Liver (tissue), 3 donors: Measurements from ENCODE around the gene KRTAP4-2.

ENCODE experiments used
- ATF3 ChIP-seq: IDR thresholded peaks from 2 replicates; pipeline ENCODE4 v1.6.1; 2016; ENCODE audit warnings: antibody characterized with exemption
- CTCF ChIP-seq: fragments of 150-350 bp; IDR thresholded peaks from 2 replicates; pipeline ENCODE4 v1.5.1; 2017; ENCODE audit warnings: improper control_type of control experiment, low read depth, low read length; ENCODE audit not compliant: missing input control
- GABPA ChIP-seq, 2 donors: IDR thresholded peaks in 1 of 2; conservative IDR thresholded peaks in 1 of 2; 2 replicates each; pipeline ENCODE4 v1.6.1; 2016; ENCODE audit warnings: antibody characterized with exemption in 2 of 2, mild to moderate bottlenecking in 1 of 2, moderate library complexity in 1 of 2
- SP1 ChIP-seq: IDR thresholded peaks from 2 replicates; pipeline ENCODE4 v1.6.1; 2018; ENCODE audit warnings: antibody characterized with exemption, mild to moderate bottlenecking
- TAF1 ChIP-seq: conservative IDR thresholded peaks from 2 replicates; pipeline ENCODE4 v1.6.1; 2016; ENCODE audit warnings: antibody characterized with exemption, mild to moderate bottlenecking
- YY1 ChIP-seq: IDR thresholded peaks from 2 replicates; pipeline ENCODE4 v1.6.1; 2016; ENCODE audit warnings: antibody characterized with exemption, mild to moderate bottlenecking
- TF ChIP-seq, protein P1 (sequence below): IDR thresholded peaks from 2 replicates; pipeline ENCODE4 v1.6.1; 2016; ENCODE audit warnings: antibody characterized with exemption, mild to moderate bottlenecking
- donor health status: healthy.
- donor health status: healthy.

DNA sequence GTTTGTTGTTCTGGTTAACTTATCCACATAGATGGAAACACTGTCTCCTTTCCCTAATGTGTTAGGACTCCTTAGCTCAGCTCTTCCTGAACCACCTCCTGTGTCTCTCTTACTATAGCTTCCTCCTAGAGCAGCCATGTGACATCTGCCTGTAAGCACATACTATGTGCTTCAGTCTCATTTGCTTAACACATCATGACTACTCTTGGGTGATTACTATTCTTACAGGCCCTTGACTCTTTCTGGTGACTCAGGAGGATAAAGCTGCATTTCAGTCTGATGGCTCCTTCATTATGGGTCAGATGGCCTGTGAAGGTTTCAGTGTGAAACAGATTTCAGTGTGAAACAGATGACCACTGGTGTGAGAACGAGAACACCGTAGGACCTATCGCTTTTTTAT is 320 bp upstream of the KRTAP4-2 start:
- TF ChIP-seq CTCF (no peak), GABPA (IDR thresholded peaks at IDR 0.05 in 1 of 2, conservative IDR thresholded peaks at IDR 0.05 in 1 of 2) (no peak), YY1 (no peak), TAF1 (no peak), ATF3 (no peak), SP1 (no peak)
- TF ChIP-seq, protein P1, sequence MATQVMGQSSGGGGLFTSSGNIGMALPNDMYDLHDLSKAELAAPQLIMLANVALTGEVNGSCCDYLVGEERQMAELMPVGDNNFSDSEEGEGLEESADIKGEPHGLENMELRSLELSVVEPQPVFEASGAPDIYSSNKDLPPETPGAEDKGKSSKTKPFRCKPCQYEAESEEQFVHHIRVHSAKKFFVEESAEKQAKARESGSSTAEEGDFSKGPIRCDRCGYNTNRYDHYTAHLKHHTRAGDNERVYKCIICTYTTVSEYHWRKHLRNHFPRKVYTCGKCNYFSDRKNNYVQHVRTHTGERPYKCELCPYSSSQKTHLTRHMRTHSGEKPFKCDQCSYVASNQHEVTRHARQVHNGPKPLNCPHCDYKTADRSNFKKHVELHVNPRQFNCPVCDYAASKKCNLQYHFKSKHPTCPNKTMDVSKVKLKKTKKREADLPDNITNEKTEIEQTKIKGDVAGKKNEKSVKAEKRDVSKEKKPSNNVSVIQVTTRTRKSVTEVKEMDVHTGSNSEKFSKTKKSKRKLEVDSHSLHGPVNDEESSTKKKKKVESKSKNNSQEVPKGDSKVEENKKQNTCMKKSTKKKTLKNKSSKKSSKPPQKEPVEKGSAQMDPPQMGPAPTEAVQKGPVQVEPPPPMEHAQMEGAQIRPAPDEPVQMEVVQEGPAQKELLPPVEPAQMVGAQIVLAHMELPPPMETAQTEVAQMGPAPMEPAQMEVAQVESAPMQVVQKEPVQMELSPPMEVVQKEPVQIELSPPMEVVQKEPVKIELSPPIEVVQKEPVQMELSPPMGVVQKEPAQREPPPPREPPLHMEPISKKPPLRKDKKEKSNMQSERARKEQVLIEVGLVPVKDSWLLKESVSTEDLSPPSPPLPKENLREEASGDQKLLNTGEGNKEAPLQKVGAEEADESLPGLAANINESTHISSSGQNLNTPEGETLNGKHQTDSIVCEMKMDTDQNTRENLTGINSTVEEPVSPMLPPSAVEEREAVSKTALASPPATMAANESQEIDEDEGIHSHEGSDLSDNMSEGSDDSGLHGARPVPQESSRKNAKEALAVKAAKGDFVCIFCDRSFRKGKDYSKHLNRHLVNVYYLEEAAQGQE = no peak
